OCI-LY3 (cell line): ENCODE measurements around the gene DRGX.

ENCODE experiments used
- CTCF ChIP-seq: fragments of 200-600, 300-600 bp; sonication (generic); IDR thresholded peaks from 2 replicates; pipeline ENCODE4 v1.5.1; 2014; ENCODE audit warnings: antibody characterized with exemption, low read length, low read depth
- EZH2phosphoT487 ChIP-seq: fragments of 200-600 bp; shearing (Covaris generic); IDR thresholded peaks from 2 replicates; pipeline ENCODE4 v1.6.1; 2018; ENCODE audit warnings: antibody characterized with exemption, mixed run types, low read depth

GRCh38 chr10:49393301-49393700, 2.6 kb downstream of the DRGX start:
- TF ChIP-seq EZH2phosphoT487 (no peak), CTCF (no peak)
